HG02938 (cell line): ENCODE data around the gene CALM3.

Experiments
- ATAC-seq: cut with Tn5 transposase; IDR thresholded peaks from one replicate; pipeline ENCODE4 v1.9.1; 2021; ENCODE audit warnings: mild to moderate bottlenecking, moderate library complexity; ENCODE audit not compliant: unreplicated experiment

CALM3 gene

DNA sequence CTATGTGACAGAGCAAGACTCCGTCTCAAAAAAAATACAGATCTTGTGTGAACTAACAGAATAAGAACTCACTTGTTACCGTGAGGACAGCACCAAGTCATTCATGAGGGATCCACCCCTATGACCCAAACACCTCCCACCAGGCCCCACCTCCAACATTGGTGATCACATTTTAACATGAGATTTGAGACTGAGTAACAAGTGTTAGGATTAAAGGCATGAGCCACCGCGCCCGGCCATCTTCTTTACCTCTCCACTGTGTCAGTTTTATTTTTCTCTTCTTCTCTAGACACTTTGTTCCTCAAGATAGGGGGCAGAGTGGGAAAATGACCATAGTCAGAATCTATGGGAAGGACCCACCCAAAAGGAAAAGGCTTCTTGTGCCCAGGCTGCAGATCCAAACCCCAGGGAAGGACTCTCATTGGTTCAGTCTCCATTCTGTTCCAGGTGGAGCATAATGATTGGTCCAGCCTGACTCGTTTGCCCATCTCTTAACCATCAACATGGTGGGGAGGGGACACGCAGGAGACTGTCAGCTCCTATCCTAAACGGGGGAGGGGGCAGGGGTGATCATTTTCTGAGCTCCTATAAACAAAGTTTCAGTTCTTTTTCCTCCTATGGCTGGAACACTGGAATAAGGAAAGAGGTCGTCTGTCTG is 1.3 kb upstream of the CALM3 start:
- no peak for ATAC-seq

DNA sequence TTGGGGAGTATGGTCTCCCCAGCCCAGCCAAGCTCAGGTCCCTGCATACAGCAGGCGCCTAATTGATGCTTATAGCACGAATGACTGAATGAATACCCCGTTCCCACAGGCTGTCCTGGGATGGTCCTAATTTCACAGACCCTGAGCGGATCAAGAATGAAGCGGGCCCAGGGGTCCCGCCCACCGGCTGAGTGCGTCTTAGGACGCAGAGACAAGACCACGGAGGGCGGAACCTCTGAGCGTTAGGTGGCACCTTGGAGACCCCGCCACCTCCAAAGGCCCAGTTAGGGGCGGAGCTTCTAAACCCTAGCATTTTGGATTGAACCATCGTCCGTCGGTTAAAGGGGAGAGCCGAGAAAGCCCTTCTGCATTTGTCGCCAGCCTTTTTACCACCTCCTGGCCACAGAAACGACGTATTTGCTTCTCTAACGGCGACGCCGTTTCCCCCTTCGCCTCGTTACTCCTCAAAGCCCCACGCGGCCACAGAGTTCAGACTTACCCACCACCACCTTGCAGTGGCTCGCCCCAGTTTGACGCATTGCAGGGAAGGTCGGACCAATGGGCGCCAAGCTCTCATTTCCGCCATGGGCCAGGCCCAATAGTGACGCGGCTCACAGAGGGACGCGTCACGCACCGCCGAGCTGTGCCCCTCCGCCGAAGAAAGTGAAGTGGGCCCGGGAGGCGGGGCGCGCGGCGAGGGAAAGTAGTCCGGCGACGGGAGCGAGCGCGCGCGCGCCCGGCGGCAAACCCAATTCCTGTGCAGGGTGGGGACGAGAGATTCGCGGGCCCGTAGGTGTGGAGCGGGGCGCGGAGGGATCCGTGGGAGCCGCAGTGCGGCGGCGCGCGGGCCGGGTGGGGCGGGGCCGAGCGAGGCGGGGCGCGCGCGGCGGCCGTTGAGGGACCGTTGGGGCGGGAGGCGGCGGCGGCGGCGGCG is 479 bp upstream of the CALM3 start:
- peak; percentile 82 for ATAC-seq

DNA sequence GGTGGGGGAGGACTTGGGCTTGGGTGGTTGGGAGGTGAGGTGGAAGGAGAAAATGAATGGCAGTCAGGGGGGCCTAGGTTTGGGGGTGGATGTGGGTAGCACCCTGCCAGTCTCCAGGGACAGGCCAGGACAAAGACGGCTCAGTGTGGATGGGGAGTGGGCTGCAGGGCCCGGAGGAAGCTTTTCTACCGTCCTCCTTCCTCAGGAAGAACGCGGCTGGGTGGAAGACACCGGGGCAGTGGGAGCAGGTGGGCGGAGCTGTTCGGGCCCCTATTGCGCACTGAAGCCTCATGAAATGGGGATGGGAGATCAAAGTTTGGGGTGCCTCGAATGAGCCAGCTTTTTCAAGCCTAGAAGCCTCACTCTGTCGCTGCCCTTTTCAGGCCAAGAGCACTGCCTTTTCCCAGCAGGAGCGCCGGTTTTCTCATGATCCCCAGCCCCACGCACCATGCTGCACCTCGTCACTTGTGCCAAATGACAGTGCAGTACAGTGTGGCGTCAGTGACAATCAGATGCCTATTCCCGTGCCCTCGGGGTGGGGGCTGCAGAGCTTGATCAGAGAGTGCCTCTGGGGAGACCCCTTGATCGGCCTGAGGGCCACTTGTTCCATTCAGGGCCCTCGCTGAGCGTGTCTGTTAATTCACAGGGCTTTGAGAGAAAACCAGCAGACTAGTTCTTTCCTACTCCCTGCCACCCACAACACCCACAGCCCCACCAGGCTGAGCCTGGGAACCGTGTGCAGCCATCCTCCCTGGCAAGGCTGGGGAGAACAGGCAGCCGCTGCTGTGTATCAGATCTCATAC is 1.5 kb downstream of the CALM3 start:
- no peak for ATAC-seq

DNA sequence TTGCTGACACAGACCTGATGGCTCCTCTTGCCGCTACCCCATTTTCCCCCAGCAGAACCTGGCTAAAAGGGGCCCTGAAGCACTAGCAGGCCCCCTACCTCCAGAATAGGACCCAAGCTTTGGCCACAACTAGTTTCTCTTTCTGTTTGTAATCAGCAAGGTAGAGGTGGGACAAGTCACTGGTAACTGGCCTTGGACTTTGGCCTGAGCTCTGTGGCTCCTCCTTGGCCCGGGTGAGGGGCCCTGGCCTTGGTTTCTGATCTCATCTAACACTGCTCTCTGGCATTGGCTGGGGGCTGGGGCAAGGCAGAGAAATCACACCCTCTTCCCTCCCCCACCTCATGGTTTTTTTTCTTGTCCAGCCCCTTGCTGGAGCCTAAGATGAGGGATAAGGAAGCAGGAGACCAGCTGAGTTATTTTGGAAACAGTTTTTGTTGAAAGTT is 2.1 kb downstream of the CALM3 start:
- no peak for ATAC-seq

DNA sequence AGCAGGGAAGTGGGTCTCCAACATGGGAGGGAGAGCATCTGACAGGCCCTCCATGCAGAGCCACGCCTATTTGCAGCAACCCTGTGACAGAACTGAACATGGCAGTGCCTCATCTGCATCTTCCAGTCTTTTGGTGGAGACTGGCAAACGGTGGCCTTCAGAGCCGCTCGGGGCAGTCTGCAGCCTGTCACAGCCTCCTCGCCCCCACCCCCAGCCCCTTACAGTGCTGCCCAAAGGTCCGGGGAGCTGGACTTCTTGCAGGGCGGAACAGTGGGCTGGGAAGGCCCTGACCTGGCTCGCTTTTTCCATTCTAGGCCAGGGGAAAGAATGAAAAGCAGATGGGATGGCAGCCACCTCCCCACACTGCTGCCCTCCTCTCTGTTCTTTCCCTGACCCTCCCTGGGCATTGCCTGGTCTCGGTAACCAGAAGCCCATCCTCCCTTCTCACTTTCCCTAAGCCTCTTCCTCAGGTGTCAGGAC is 2.7 kb downstream of the CALM3 start:
- ATAC-seq, result no peak

DNA sequence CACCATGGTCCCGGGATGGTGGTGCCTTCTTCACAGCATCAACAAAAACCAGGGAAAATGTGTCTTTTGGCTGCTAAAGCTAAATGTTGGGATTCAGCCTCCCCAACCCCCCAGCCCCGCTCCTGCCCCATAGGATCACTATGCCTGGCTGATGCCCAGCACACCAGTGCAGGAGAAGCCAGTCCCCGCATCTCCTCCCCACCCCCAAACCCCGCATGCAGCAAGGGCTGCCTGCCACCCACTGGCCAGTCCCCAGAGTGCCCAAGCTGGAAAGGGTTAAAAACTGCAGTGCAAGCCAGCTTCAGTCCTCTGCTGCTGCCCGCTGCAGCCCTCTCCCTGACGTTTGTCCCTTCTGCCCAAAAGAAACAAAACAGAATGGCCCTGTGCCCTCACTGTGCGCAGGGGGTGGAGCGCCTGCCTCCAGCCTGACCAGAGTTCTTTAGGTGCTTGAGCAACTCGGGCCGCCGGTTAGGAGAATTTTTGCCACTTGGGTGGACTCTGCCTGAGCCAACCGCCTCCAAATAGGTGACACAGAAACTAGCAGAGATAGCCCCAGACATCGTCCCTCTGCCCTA is 3.7 kb downstream of the CALM3 start:
- ATAC-seq, result no peak

DNA sequence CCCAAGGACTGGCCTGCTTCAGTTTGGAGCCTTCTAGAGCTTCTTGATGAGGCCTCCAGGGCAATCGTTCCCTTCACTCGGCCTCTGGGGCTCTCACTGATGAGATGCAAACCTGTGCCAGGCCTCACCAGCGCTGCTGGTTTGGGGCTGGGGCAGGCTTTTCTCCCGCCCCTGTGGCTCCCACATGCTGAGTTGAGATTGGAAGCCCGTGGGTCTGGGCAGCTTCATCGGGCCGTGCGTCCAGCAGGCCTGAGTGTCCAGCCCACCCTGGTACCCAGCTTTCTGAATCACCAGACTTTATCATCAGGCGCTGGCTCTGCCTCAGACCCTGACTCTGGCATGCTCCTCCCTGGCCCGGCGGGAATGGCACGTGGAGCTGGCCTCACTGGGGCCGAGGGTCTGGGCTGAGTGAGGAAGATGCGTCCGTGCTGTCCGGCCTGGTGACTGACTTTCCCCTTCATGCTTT is 4.3 kb downstream of the CALM3 start:
- ATAC-seq, result no peak

DNA sequence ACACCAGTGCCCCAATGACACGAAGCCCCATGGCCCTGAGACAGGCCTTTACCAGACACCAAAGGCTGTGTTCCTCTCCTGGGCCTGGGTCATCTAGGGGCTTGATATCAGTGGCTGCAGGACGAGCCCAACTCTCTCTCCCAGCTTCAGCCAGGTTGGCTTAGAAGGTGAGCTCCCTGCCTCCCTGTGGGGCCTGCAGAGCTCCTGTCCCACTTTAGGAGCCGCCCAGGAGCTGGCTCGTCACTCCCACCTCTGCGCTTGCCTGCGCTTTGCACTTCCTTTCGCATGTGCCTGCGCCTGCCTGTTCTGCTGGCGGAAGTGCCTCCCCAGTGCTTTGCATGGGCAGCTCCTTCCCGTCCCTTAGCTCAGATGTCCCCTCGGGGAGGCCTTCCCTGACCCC is 4.9 kb downstream of the CALM3 start:
- no peak for ATAC-seq

DNA sequence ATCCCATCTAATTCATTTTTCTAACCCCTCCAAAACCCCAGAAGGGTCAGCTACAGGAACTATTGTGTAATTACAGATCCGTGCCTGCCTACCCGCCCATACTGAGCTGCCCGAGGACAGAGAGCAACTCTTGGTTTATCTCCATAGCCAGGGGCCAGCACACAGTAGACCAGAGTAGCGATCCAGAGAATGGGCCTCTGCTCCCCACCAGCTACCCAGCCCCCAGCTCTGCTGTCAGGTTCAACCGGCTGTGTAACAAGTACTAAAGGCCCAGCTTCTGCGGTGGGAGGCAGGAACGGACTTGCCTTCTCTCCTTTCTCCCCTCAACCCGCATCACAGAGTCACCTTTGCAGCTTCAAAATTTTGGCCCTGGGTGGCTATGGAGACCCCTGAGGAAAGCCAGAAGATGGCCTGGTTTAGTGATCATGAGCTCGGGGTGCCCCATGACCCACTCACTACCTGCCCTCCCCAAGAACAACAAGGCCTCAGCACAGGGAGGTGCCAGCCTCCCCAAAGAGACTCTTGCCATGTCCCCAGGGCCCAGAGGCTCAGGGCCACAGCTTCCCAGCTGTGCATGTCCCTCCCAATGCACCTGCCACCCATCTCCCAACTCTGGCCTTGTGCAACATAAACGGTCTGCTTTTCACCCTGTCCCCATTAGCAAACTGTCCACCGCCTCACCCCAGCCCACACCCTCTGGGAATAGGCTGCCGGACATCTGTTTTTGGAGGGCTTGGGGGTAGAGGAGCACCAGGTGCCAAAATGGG is 5.7 kb downstream of the CALM3 start:
- ATAC-seq, result no peak

DNA sequence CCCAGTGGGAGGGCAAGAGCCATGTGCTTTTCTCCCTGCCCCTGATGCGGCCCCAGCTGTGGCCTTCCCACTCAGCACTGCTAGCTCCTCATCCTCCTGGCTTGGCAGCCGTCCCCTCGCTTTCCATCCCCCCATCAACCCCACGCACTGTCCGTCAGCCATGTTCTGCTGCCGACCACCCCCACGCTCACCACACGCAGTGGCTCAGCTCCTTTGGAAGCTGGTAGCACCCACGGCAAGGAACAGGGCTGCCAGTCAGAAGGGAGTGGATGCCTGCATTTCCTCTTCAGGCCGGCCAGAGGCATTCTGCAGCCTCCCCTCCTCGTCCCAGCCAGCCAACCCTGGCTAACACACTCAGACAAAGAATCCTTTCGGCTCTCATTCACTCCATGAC is 6.3 kb downstream of the CALM3 start:
- ATAC-seq, result no peak

DNA sequence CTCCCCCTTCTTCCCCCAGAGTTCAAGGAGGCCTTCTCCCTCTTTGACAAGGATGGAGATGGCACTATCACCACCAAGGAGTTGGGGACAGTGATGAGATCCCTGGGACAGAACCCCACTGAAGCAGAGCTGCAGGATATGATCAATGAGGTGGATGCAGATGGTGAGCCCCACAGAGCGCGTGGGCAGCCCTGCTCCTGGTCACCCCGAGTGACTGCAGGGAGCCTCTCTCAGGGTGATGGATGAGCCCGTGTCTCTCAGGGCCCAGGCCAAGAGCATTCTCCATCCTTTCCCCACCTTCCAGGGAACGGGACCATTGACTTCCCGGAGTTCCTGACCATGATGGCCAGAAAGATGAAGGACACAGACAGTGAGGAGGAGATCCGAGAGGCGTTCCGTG is 7.0 kb downstream of the CALM3 start:
- no peak for ATAC-seq

DNA sequence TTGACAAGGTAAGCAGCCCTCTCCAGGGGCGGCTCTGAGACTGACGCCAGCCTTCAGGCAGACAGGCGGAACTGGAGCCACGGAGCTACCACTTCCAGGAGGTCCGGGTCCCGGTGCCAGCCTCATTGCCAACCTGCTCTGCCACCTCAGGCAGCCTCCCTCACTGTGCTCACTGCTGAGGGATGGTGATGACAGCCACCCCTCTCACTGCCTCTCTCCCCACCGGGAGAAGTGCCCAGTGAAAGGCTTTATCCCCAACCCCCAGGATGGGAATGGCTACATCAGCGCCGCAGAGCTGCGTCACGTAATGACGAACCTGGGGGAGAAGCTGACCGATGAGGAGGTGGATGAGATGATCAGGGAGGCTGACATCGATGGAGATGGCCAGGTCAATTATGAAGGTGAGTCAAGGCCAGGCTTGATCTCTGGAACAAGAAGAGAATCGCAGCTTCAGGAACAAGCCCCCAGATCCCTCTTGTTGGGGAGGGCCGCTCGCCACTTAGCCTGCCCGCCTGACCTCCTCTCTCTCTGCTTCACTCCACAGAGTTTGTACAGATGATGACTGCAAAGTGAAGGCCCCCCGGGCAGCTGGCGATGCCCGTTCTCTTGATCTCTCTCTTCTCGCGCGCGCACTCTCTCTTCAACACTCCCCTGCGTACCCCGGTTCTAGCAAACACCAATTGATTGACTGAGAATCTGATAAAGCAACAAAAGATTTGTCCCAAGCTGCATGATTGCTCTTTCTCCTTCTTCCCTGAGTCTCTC is 7.6 kb downstream of the CALM3 start:
- ATAC-seq, result no peak

DNA sequence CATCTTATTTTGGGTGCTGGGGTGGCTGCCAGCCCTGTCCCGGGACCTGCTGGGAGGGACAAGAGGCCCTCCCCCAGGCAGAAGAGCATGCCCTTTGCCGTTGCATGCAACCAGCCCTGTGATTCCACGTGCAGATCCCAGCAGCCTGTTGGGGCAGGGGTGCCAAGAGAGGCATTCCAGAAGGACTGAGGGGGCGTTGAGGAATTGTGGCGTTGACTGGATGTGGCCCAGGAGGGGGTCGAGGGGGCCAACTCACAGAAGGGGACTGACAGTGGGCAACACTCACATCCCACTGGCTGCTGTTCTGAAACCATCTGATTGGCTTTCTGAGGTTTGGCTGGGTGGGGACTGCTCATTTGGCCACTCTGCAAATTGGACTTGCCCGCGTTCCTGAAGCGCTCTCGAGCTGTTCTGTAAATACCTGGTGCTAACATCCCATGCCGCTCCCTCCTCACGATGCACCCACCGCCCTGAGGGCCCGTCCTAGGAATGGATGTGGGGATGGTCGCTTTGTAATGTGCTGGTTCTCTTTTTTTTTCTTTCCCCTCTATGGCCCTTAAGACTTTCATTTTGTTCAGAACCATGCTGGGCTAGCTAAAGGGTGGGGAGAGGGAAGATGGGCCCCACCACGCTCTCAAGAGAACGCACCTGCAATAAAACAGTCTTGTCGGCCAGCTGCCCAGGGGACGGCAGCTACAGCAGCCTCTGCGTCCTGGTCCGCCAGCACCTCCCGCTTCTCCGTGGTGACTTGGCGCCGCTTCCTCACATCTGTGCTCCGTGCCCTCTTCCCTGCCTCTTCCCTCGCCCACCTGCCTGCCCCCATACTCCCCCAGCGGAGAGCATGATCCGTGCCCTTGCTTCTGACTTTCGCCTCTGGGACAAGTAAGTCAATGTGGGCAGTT is 8.6 kb downstream of the CALM3 start:
- no peak for ATAC-seq

DNA sequence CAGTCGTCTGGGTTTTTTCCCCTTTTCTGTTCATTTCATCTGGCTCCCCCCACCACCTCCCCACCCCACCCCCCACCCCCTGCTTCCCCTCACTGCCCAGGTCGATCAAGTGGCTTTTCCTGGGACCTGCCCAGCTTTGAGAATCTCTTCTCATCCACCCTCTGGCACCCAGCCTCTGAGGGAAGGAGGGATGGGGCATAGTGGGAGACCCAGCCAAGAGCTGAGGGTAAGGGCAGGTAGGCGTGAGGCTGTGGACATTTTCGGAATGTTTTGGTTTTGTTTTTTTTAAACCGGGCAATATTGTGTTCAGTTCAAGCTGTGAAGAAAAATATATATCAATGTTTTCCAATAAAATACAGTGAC is 9.3 kb downstream of the CALM3 start:
- no peak for ATAC-seq

DNA sequence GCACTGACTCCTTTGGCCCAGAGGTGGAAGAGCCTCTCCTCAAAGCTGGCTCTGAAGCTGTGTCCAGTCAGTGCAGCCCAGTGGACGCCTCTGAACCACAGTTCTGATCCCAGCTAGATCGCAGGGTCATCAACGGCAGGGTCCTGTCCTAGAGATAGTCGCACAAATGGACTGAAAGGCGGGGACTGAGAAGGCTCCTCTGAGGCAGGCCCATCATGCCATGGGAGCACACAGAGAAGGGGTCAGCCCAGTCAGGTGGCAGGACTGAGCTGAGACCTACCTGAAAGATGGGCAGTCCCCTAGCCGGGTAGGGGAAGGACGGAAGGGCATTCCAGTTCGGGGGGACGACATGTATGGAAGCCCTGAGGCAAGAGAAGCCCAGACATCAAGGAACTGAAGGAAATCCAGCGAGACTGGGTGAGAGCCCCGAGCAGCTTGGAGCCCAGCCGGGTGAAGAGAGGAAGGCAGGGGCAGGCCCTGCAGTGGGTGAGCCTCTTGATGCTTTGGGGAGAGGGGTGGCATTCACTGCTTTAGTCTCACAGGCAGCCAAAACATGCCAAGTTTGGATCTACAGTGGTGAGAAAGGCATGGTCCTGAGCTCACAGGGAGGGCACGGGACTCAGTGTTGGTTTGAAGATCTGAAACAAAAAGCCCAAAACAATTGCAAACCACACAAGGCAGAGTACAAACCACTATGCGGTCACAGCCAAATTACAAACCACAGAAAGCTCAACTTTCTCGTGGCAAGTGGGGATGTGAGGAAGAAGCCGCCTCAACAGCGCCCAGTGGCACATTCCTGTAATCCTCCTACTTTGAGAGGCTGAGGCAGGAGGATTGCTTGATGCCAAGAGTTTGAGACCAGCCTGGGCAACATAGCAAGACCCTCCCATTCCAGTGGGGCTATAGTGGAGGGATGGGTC is 10.0 kb downstream of the CALM3 start:
- ATAC-seq, result no peak

DNA sequence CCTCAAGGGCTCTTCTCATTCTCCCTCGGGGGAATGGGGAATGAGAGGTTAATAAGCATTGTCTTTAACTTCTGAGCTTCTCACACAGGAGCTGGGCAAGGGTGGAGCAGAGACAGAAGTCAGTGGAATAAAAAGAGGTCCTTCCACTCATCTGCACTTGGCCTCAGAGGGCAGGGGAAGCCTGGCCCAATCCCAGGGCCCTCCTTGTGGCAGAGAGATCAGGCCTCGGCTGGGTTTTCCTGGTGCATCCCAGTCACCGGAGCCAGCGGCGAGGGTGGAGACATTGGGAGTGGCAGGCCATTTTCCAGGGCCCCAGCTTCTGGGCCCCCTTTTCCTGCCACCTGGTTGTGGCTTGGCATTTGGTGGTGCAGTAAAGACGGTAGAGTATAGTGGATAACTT is 10.6 kb downstream of the CALM3 start:
- ATAC-seq, result no peak

DNA sequence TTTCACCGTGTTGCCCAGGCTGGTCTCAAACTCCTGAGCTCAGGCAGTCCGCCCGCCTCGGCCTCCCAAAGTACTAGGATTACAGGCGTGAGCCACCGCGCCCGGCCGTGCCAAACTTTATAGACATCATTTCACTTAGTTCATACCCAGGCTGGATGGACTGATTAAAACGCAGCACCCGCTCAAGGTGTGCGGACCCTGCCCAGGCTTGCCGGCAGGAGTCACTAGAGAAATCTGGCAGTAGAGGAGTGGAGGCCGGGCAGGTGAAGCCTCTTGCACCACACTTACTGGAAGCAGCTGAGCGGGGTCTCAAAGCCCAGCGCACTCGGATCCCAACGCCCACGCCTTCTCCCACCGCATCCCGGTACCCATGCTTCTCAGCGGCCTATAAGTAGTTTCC is 12.4 kb downstream of the CALM3 start:
- ATAC-seq, result no peak
